M059J (cell line): ENCODE measurements around the gene GAPVD1. TPM values are rescaled to one million over a fixed set of nuclear protein-coding genes. Genes with fewer than 3 reads are reported as not detected.
"Not testable (repeated sequence)": the region's sequence is repeated elsewhere in the genome, so short reads cannot be mapped to it uniquely, and the experiment has no call there.

ENCODE experiments used
- DNase-seq: peaks from one replicate; pipeline ENCODE4 v3.0.0-alpha.2; 2012; ENCODE audit warnings: low read depth
- total RNA-seq: library from RNA; depleted of rRNA; stranded (reverse); fragments of >200 nt; shearing (Covaris generic); gene quantifications from 2 replicates; pipeline ENCODE4 v1.2.3, GENCODE V29; 2014

The GAPVD1 gene
- total RNA-seq, 1 experiment from 2014 or later: 46.2 TPM

GRCh38 chr9:125302241-125302640, 40.6 kb downstream of the GAPVD1 start:
- no peak for DNase-seq

GRCh38 chr9:125304273-125304672, 42.6 kb downstream of the GAPVD1 start:
- no peak for DNase-seq

GRCh38 chr9:125312411-125312810, 50.8 kb downstream of the GAPVD1 start:
- DNase-seq: no peak

- DNase-seq: not testable (repeated sequence)
Observed at GRCh38 chr9:125316359-125316758, 54.7 kb downstream of the GAPVD1 start.

- no peak for DNase-seq
Observed at GRCh38 chr9:125317704-125318103, 56.1 kb downstream of the GAPVD1 start.

- no peak for DNase-seq
Observed at GRCh38 chr9:125321496-125321895, 59.9 kb downstream of the GAPVD1 start.

GRCh38 chr9:125323615-125324014, 62.0 kb downstream of the GAPVD1 start:
- no peak for DNase-seq

GRCh38 chr9:125325826-125326225, 64.2 kb downstream of the GAPVD1 start:
- no peak for DNase-seq

- DNase-seq: peak; percentile 10
Observed at GRCh38 chr9:125329978-125330377, 68.4 kb downstream of the GAPVD1 start.

GRCh38 chr9:125330587-125330986, 69.0 kb downstream of the GAPVD1 start:
- no peak for DNase-seq

- DNase-seq: no peak
Observed at GRCh38 chr9:125332527-125332926, 70.9 kb downstream of the GAPVD1 start.

GRCh38 chr9:125337236-125337635, 75.6 kb downstream of the GAPVD1 start:
- DNase-seq: no peak

- DNase-seq: no peak
Observed at GRCh38 chr9:125338929-125339328, 77.3 kb downstream of the GAPVD1 start.

- no peak for DNase-seq
Observed at GRCh38 chr9:125341566-125341965, 79.9 kb downstream of the GAPVD1 start.

GRCh38 chr9:125343518-125344275, 82.1 kb downstream of the GAPVD1 start:
- DNase-seq: peak; percentile 64

GRCh38 chr9:125346080-125346732, 84.6 kb downstream of the GAPVD1 start:
- no peak for DNase-seq

GRCh38 chr9:125355601-125356000, 94.0 kb downstream of the GAPVD1 start:
- no peak for DNase-seq

- DNase-seq: no peak
Observed at GRCh38 chr9:125356032-125356431, 94.4 kb downstream of the GAPVD1 start.

GRCh38 chr9:125359011-125359410, 97.4 kb downstream of the GAPVD1 start:
- DNase-seq: no peak

GRCh38 chr9:125360601-125361000, 99.0 kb downstream of the GAPVD1 start:
- DNase-seq: no peak

GRCh38 chr9:125361837-125362531, 100.4 kb downstream of the GAPVD1 start:
- DNase-seq: no peak

- DNase-seq: no peak
Observed at GRCh38 chr9:125366676-125367075, 105.0 kb downstream of the GAPVD1 start.

GRCh38 chr9:125370786-125371185, 109.2 kb downstream of the GAPVD1 start:
- no peak for DNase-seq
